HG02610 (cell line): ENCODE data around the gene TPO.
"Not testable (repeated sequence)": the region's sequence is repeated elsewhere in the genome, so short reads cannot be mapped to it uniquely, and the experiment has no call there.

Source experiments
- ATAC-seq: cut with Tn5 transposase; IDR thresholded peaks from one replicate; pipeline ENCODE4 v1.9.1; 2021; ENCODE audit warnings: mild to moderate bottlenecking, moderate library complexity; ENCODE audit not compliant: unreplicated experiment

TPO gene

DNA sequence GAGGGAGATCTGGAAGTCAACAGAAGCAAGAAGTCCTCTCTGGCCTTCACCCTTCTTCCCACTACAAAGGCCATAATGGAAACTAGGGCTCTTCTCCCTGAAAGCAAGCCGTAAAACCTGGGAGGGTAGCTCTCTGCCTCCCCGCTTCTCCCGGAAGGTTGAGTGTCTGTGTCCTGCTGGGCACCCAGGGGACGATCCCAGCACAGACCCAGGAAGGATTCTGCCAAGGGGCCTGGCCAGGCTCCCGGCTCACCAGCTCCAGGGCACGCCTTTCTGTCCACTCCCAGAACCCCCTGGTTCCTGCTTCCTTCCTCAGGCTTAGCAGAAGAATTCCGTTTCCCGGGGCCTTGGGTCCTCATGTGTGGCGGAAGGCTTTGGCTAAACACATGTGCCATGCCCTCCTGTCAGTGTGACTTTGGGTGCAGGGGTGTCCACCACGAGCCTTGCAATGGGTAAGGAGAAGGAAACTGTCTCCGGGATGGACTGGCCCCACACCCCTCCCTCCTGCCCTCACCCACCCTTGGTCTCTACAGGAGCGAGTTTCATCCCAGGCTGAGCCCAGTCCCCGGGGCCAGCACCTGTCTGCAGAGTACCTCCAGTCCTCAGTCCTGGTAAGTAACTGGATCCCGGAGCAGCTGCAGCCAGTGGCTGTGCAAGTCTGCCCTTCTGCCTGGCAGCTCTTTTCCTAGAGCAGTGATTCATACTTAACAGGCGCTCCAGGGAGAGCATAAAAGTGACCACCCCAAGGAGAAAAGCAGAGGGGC, 135.8 kb downstream of the TPO start:
- ATAC-seq = no peak

GRCh38 chr2:1550076-1550475, 136.8 kb downstream of the TPO start:
- no peak for ATAC-seq

DNA sequence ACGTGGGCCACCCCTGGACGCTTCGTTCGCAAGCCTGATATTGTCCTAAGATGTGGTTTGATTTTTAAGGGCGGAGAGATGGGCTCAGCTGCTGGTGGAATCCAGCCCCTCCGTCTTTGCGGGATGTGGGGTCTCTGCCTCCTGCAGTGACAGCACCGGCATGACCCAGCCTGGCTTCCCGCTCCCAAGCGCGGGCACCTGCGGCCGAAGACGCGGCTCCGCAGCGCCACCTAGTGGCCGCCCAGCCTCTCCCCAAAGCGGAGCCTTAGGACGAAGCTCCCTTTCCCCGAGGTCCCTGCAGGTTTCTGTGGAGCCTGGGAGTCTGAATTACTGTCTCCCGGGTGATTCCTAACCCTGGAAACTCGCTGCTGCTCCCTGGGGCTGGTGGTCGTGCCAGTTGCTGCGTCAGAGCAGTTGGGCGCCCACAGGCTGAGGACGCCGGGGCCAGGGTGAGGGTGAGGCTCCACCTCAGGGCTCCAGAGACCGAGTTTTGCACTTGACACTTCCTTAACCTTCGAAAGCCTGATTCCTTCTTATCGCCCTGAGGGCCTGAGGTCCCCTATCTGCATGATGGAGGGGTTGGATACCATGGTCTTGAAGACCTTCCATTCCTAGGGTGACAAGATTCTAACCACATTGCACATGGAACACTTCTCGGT, 137.5 kb downstream of the TPO start:
- ATAC-seq = peak; percentile 68

DNA sequence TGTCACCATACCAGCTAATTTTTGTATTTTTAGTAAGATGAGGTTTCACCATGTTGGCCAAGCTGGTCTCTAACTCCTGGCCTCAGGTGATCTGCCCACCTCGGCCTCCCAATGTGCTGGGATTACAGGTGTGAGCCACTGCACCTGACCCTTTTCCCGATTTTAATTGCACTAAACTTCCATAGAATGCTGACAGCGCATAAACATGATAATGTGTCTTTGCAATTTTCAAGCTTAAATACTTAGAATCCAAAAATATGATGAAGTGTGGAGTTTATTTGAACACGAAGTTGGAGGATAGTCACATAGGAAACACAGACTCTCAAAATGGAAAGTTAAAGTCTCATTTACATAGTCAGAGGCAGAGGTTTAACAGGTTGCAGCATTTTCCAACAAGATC, 138.6 kb downstream of the TPO start:
- no peak for ATAC-seq

DNA sequence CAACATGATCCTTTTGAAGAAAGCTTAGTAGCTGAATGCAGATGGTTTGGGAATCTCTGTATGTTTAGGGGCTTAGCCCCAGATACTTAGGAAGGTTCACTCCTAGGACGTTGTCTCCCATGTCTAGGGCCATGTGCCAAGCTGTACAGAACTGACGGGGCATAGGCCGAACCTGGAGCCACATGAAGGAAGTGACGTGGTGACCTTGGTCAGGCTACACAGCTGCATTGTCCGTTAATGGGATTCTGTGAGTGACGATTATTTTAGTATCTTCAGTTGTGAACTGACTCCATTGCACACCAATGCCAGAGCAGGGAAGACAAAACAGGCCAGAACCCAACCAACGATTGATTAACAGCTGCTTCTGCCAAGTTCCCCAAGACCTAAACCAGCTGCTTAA, 139.3 kb downstream of the TPO start:
- no peak for ATAC-seq

DNA sequence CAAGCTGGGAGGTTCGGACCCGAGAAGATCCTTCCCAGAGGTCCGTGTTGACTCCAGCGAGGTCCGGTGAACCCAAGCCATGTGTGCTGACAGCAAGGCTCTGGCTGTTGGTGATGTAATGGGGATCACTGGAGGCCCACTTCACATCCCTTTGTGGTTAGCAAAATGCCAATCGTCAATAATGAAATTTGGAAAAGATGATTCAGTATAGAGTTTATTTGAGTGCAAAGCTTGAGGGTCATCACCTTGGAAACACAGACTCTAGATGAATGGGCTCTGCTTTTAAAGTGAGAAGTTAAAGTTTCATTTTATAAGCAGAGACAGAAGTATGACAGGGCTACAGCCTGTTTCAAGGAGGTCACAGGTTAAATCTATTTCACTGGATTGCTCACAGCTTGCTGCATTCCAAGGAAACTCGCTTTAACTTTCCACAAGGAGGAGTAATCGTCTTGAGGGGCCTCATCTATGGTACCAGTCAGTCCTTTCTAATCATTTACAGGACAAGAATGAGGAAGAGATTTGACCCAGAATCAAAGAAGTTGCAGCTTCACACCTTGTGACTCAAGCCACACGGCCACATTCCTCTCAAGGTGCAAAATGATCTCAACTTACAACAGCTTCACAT, 140.5 kb downstream of the TPO start:
- no peak for ATAC-seq

DNA sequence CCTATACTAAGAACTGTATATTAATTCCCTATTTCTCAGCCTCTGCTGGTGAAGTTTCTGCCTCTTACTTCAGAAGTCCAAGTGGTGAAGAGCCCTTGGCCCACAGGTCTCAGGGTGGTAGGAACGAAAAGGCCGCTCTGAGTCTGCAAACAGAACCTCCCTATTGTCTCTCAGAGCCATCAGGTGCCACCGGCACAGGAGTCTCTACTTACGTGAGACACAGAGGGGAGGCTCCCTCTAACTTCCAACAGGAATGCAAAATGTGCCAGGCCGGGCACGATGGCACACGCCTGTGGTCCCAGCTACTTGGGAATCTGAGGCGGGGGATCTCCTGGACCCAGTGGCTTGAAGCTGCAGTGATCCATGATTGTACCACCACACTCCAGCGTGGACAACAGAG, 143.0 kb downstream of the TPO start:
- ATAC-seq = no peak

DNA sequence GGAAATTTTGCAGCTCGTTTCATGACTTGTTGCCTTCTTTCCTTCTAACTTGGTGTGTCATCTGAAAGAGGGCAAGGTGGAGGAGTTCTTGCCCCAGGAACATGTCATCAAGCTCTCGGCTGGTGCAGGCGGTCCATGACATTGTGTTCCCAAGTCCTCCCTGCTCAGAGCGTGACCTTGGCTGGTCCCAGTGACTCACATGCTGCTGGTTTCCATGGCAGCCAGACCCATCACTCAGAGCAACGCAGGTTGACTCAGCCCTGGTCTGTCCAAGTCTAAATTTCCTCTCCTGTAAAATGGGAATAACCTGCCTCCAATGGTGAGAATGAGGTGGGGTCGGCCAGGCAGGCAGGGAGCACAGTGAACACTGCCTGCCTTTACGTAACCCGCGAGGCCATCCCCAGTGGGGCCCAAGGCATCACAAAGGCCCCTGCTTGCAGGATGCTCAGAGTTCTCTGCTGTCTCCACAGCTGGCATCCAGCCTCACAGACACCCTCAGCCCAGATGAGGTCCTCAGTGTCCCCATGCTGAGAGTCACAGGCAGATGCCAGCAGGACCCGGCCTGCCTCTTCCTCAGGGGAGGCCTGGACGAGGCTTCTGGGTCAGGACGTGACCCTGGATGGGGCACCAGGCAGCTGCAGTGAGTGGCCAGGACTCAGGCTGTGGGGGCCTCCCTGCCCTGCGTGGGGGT, 143.7 kb downstream of the TPO start:
- ATAC-seq = no peak

DNA sequence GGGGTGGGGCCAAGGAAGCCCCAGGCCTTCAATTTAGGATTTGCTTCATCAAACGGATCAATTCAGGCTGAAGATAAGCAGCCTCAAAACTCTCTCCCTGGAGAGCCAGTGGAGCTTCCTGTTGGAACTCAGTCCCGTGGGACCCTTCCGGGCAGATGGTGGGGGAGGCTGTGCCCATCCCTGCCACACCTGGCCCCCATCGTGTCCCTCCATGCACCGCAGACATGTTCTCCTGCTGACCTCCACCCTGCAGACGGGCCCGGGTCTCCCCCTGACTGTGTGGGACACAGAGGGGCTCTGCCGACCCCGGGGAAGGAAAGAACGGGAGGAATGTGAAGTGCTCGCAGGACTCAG, 144.2 kb downstream of the TPO start:
- ATAC-seq = no peak

GRCh38 chr2:1559589-1560175, 146.4 kb downstream of the TPO start:
- ATAC-seq = no peak

DNA sequence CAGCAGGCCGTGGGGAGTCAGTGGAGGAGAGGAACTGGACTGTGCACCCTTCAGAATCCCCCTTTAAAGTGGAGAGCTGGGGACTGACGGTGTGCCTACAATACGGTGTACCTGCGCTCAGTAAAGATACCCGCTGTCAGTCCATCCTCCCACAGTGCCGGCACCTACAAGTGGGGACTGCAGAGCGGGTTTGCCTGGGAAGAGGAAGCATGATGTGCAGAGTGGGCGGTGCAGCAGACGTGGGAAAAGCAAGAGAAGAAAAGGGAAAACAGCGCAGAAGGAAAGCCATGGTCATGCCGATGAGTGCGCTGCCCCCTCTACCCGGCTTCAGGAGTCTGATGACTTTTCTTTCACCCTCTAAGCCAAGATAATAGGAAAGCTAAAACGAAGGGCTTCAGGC, 148.0 kb downstream of the TPO start:
- no peak for ATAC-seq

- no peak for ATAC-seq
These were observed 148.7 kb downstream of the TPO start for GRCh38 chr2:1561811-1562421.

GRCh38 chr2:1563084-1563857, 150.0 kb downstream of the TPO start:
- no peak for ATAC-seq

GRCh38 chr2:1563943-1564891, 151.0 kb downstream of the TPO start:
- ATAC-seq = no peak

GRCh38 chr2:1567556-1568344, 154.5 kb downstream of the TPO start:
- ATAC-seq = no peak

DNA sequence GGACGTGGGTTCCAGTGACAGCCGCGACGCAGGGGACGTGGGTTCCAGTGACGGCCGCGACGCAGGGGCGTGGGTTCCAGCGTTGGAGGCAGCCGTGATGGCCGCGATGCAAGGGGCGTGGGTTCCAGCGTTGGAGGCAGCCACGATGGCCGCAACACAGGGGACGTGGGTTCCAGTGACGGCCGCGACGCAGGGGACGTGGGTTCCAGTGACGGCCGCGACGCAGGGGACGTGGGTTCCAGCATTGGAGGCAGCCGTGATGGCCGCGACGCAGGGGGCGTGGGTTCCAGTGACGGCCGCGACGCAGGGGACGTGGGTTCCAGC, 155.0 kb downstream of the TPO start:
- not testable (repeated sequence) for ATAC-seq

GRCh38 chr2:1569879-1570450, 156.7 kb downstream of the TPO start:
- no peak for ATAC-seq
